ENCODE data around the gene CEBPA. TPM values are rescaled to one million over a fixed set of nuclear protein-coding genes. Genes with fewer than 3 reads are reported as not detected.

CEBPA gene
- total RNA-seq, 3 donors from 2014 or later (not counting 1 experiment from before 2014, with no cell fraction given): 7.6 to 19.5 (median 8.2) TPM

GRCh38 chr19:33329060-33329459 lies 26.7 kb upstream of the CEBPA start:
- peaks cover 0 to 10% of the 10 kb centered on the region in 2 donors for H3K4me1 Mint-ChIP-seq
- H3K36me3 Mint-ChIP-seq: no peaks in the 10 kb centered on the region
- no peaks in the 10 kb centered on the region for H3K9me3 ChIP-seq (ENCODE audit: control insufficient read depth, insufficient read depth, low read length)
- H3K4me3 ChIP-seq (ENCODE audit: low read length): no peak overlapping the region
- H3K27ac Mint-ChIP-seq: no peak overlapping the region
- 84% methylated on average over 8 of the region's 8 CpGs for WGBS (ENCODE audit: insufficient coverage)
- no peak for ATAC-seq
- no peak for TF ChIP-seq CTCF (IDR thresholded peaks at IDR 0.05)
- peaks cover 15% of the 10 kb centered on the region for H3K4me1 ChIP-seq (ENCODE audit: control insufficient read depth, insufficient read depth, low read length)
- H3K27me3 ChIP-seq (ENCODE audit: control insufficient read depth, insufficient read depth, low read length): no peaks in the 10 kb centered on the region
- no peak overlapping the region for H3K27ac ChIP-seq (ENCODE audit: low read length)
- intact Hi-C loops (cut with micrococcal nuclease): no loop called here
- H3K9me3 Mint-ChIP-seq: no peaks in the 10 kb centered on the region
- no peak overlapping the region for H3K4me3 Mint-ChIP-seq
- DNase-seq: no peak
- peaks cover 0 to 14% of the 10 kb centered on the region in 2 donors for H3K27me3 Mint-ChIP-seq (ENCODE audit: low read depth in 2 of 2)
- no peaks in the 10 kb centered on the region for H3K36me3 ChIP-seq (ENCODE audit: control insufficient read depth, insufficient read depth, low read length)

DNA sequence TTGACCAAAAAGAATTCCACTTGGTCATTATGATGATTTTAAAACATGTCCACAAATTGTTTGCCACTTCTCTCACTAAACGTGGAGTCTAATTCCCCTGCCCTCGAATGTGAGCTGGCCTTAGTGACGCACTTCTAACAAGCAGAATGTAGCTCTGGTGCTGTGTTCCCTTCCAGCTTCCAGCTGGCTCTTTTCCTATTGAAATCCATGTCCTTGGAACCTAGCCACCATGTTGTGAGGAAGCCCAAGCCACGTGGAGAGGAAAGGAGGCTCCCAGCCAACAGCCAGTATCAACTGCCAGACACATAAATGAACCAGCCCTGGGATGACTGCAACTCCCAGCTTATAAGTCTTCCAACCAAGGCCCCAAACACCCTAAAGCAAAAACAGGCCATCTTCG lies 23.6 kb upstream of the CEBPA start:
- Mint-ChIP-seq H3K27me3 (ENCODE audit: low read depth in 2 of 2) (peaks cover 0 to 14% of the 10 kb centered on the region in 2 donors), H3K9me3 (no peaks in the 10 kb centered on the region), H3K27ac (no peak overlapping the region), H3K36me3 (no peaks in the 10 kb centered on the region), H3K4me1 (peaks cover 0 to 5% of the 10 kb centered on the region in 2 donors), H3K4me3 (no peak overlapping the region)
- ATAC-seq (no peak), DNase-seq (no peak)
- peaks cover 5% of the 10 kb centered on the region for H3K4me1 ChIP-seq (ENCODE audit: control insufficient read depth, insufficient read depth, low read length)
- H3K36me3 ChIP-seq (ENCODE audit: control insufficient read depth, insufficient read depth, low read length): no peaks in the 10 kb centered on the region
- H3K4me3 ChIP-seq (ENCODE audit: low read length): no peak overlapping the region
- intact Hi-C loops (cut with micrococcal nuclease): no loop called here
- no peak for TF ChIP-seq CTCF (IDR thresholded peaks at IDR 0.05)
- H3K27me3 ChIP-seq (ENCODE audit: control insufficient read depth, insufficient read depth, low read length): no peaks in the 10 kb centered on the region
- no peak overlapping the region for H3K27ac ChIP-seq (ENCODE audit: low read length)
- WGBS (ENCODE audit: insufficient coverage): 83% methylated on average over 5 of the region's 5 CpGs
- H3K9me3 ChIP-seq (ENCODE audit: control insufficient read depth, insufficient read depth, low read length): no peaks in the 10 kb centered on the region

DNA sequence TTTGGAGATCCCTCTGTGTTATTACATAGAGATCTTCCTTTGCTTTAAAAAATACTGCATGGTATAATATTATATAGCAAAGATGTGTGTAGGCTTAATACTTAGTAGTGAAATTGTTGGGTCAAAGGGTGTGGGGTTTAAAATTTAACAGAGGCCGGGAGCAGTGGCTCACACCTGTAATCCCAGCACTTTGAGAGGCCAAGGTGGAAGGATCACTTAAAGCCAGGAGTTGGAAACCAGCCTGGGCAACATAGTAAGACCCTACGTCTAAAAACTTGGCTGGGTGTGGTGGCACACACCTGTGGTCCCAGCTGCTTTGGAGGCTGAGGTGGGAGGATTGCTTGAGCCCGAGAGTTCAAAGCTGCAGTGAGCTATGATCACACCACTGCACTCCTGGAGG lies 22.3 kb upstream of the CEBPA start:
- TF ChIP-seq CTCF (IDR thresholded peaks at IDR 0.05): no peak
- WGBS (ENCODE audit: insufficient coverage): 99% methylated on average over 3 of the region's 3 CpGs
- Histone ChIP-seq H3K4me3 (ENCODE audit: low read length) (no peak overlapping the region), H3K36me3 (ENCODE audit: control insufficient read depth, insufficient read depth, low read length) (no peaks in the 10 kb centered on the region), H3K27me3 (ENCODE audit: control insufficient read depth, insufficient read depth, low read length) (no peaks in the 10 kb centered on the region), H3K4me1 (ENCODE audit: control insufficient read depth, insufficient read depth, low read length) (peaks cover 5% of the 10 kb centered on the region), H3K9me3 (ENCODE audit: control insufficient read depth, insufficient read depth, low read length) (no peaks in the 10 kb centered on the region), H3K27ac (ENCODE audit: low read length) (no peak overlapping the region)
- Mint-ChIP-seq H3K9me3 (no peaks in the 10 kb centered on the region), H3K36me3 (no peaks in the 10 kb centered on the region), H3K4me1 (peaks cover 0 to 2% of the 10 kb centered on the region in 2 donors), H3K27me3 (ENCODE audit: low read depth in 2 of 2) (peaks cover 12 to 16% of the 10 kb centered on the region in 2 donors), H3K27ac (no peak overlapping the region), H3K4me3 (no peak overlapping the region)
- DNase-seq: no peak
- no peak for ATAC-seq
- intact Hi-C loops (cut with micrococcal nuclease): no loop called here

- no peaks in the 10 kb centered on the region for H3K36me3 Mint-ChIP-seq
- TF ChIP-seq CTCF (IDR thresholded peaks at IDR 0.05): no peak
- ATAC-seq (no peak), DNase-seq (no peak)
- Histone ChIP-seq H3K36me3 (ENCODE audit: control insufficient read depth, insufficient read depth, low read length) (no peaks in the 10 kb centered on the region), H3K4me1 (ENCODE audit: control insufficient read depth, insufficient read depth, low read length) (no peaks in the 10 kb centered on the region), H3K27ac (ENCODE audit: low read length) (no peak overlapping the region), H3K9me3 (ENCODE audit: control insufficient read depth, insufficient read depth, low read length) (no peaks in the 10 kb centered on the region), H3K4me3 (ENCODE audit: low read length) (no peak overlapping the region), H3K27me3 (ENCODE audit: control insufficient read depth, insufficient read depth, low read length) (no peaks in the 10 kb centered on the region)
- H3K27ac Mint-ChIP-seq: no peak overlapping the region
- no peaks in the 10 kb centered on the region for H3K9me3 Mint-ChIP-seq
- 64% methylated on average over 4 of the region's 6 CpGs for WGBS (ENCODE audit: insufficient coverage)
- no peak overlapping the region for H3K4me3 Mint-ChIP-seq
- intact Hi-C loops (cut with micrococcal nuclease): no loop called here
- H3K4me1 Mint-ChIP-seq: no peaks in the 10 kb centered on the region
- peaks cover 5 to 17% of the 10 kb centered on the region in 2 donors for H3K27me3 Mint-ChIP-seq (ENCODE audit: low read depth in 2 of 2)
These were observed 20.9 kb upstream of the CEBPA start for GRCh38 chr19:33323093-33323820.

Data from natural killer cell (primary cell).